Measurements from ENCODE around the gene PIM1. TPM values are rescaled to one million over a fixed set of nuclear protein-coding genes. Genes with fewer than 3 reads are reported as not detected.

Gene PIM1
- total and polyA plus RNA-seq, 9 of the 15 experiments (the other 6 are each of a cell fraction or from before 2014, with no cell fraction given), result 19.0 to 789 (median 212) TPM

GRCh38 chr6:37205175-37205996, 35.4 kb downstream of the PIM1 start (continued):
- TF ChIP-seq ELK1 (CRISPR knock-in tag; IDR thresholded peaks at IDR 0.05) (no peak), NCOA4 (IDR thresholded peaks at IDR 0.05; ENCODE audit: partially characterized antibody) (no peak), RBM34 (IDR thresholded peaks at IDR 0.05; ENCODE audit: borderline replicate concordance, insufficient read depth, low read length) (no peak), BCL6 (CRISPR knock-in tag; IDR thresholded peaks at IDR 0.05) (no peak), GTF2A2 (tag; IDR thresholded peaks at IDR 0.05) (no peak), PRMT5 (CRISPR knock-in tag; IDR thresholded peaks at IDR 0.05) (no peak), NR0B1 (IDR thresholded peaks at IDR 0.05; ENCODE audit: partially characterized antibody) (no peak), SOX6 (IDR thresholded peaks at IDR 0.05) (no peak), SAP30 (IDR thresholded peaks at IDR 0.05; ENCODE audit: borderline replicate concordance, insufficient read depth, low read depth, low read length, poor library complexity, severe bottlenecking) (no peak), ARHGAP35 (IDR thresholded peaks at IDR 0.05; ENCODE audit: partially characterized antibody) (no peak), IRF1 (CRISPR knock-in tag; IDR thresholded peaks at IDR 0.05; ENCODE audit: borderline replicate concordance) (no peak), RBM25 (IDR thresholded peaks at IDR 0.05; ENCODE audit: low read depth, low read length, severe bottlenecking) (no peak), ZNF277 (CRISPR knock-in tag; IDR thresholded peaks at IDR 0.05; ENCODE audit: borderline replicate concordance) (no peak), STAG1 (CRISPR knock-in tag; IDR thresholded peaks at IDR 0.05; ENCODE audit: borderline replicate concordance) (no peak), PRPF4 (IDR thresholded peaks at IDR 0.05; ENCODE audit: insufficient read depth, low read depth, low read length, poor library complexity, severe bottlenecking) (no peak), TGIF2 (CRISPR knock-in tag; IDR thresholded peaks at IDR 0.05) (no peak), VEZF1 (CRISPR knock-in tag; IDR thresholded peaks at IDR 0.05) (no peak), NR3C1 (CRISPR knock-in tag; IDR thresholded peaks at IDR 0.05) (no peak), JUNB (CRISPR knock-in tag; conservative IDR thresholded peaks at IDR 0.05) (no peak), ZNF143 (CRISPR knock-in tag; IDR thresholded peaks at IDR 0.05) (no peak), POU5F1 (IDR thresholded peaks at IDR 0.05; ENCODE audit: borderline replicate concordance, low read depth, low read length, partially characterized antibody) (no peak), HDAC3 (IDR thresholded peaks at IDR 0.05; ENCODE audit: borderline replicate concordance, partially characterized antibody) (no peak)
